ENCODE data around the gene TLCD3B. TPM values are rescaled to one million over a fixed set of nuclear protein-coding genes. Genes with fewer than 3 reads are reported as not detected.
A peak's percentile ranks its signal among the peaks of the same experiment; 100 is the strongest.

Gene TLCD3B
- total and polyA plus RNA-seq, 4 donors, result 0.05 to 0.65 TPM; not detected in 2

GRCh38 chr16:29988346-29989075, 42.6 kb downstream of the TLCD3B start:
- Histone ChIP-seq H3K4me1 (ENCODE audit: control insufficient read depth in 4 of 4, insufficient read depth in 4 of 4, low read length in 3 of 4) (no peaks in the 10 kb centered on the region), H3K9ac (ENCODE audit: low read depth in 1 of 2, low read length in 2 of 2) (no peak overlapping the region), H3K36me3 (ENCODE audit: control insufficient read depth in 4 of 4, insufficient read depth in 3 of 4, low read depth in 1 of 4, low read length in 3 of 4) (peaks cover 34 to 85% (median 46%) of the 10 kb centered on the region in 4 donors), H3K9me3 (ENCODE audit: control insufficient read depth in 4 of 4, low read length in 3 of 4) (no peaks in the 10 kb centered on the region), H3K27ac (ENCODE audit: low read depth in 1 of 2, low read length in 2 of 2) (no peak overlapping the region), H3K4me3 (ENCODE audit: low read depth in 1 of 3, low read length in 3 of 3) (no peak overlapping the region), H3K27me3 (ENCODE audit: control insufficient read depth in 4 of 4, insufficient read depth in 4 of 4, low read length in 3 of 4) (no peaks in the 10 kb centered on the region)
- TF ChIP-seq ATF3 (IDR thresholded peaks at IDR 0.05) (no peak), HNF4A (conservative IDR thresholded peaks at IDR 0.05) (peak in 1 of 2 donors; percentile 1), CTCF (IDR thresholded peaks at IDR 0.05; ENCODE audit: low read depth, low read length, missing input control) (no peak), FOXA1 (IDR thresholded peaks at IDR 0.05) (no peak), TAF1 (conservative IDR thresholded peaks at IDR 0.05) (no peak), GABPA (IDR thresholded peaks at IDR 0.05 in 1 of 2, conservative IDR thresholded peaks at IDR 0.05 in 1 of 2) (no peak), REST (IDR thresholded peaks at IDR 0.05) (no peak), JUND (IDR thresholded peaks at IDR 0.05) (no peak), NR2F2 (IDR thresholded peaks at IDR 0.05) (no peak)
- no peak for DNase-seq (ENCODE audit: low spot score)
- 86% methylated on average over 17 of the region's 17 CpGs for WGBS

GRCh38 chr16:29987371-29988085, 43.5 kb downstream of the TLCD3B start:
- Histone ChIP-seq H3K36me3 (ENCODE audit: control insufficient read depth in 4 of 4, insufficient read depth in 3 of 4, low read depth in 1 of 4, low read length in 3 of 4) (peaks cover 43 to 85% (median 49%) of the 10 kb centered on the region in 4 donors), H3K9me3 (ENCODE audit: control insufficient read depth in 4 of 4, low read length in 3 of 4) (no peaks in the 10 kb centered on the region), H3K4me1 (ENCODE audit: control insufficient read depth in 4 of 4, insufficient read depth in 4 of 4, low read length in 3 of 4) (no peaks in the 10 kb centered on the region), H3K27me3 (ENCODE audit: control insufficient read depth in 4 of 4, insufficient read depth in 4 of 4, low read length in 3 of 4) (no peaks in the 10 kb centered on the region), H3K9ac (ENCODE audit: low read depth in 1 of 2, low read length in 2 of 2) (no peak overlapping the region), H3K4me3 (ENCODE audit: low read depth in 1 of 3, low read length in 3 of 3) (no peak overlapping the region), H3K27ac (ENCODE audit: low read depth in 1 of 2, low read length in 2 of 2) (no peak overlapping the region)
- TF ChIP-seq CTCF (IDR thresholded peaks at IDR 0.05; ENCODE audit: low read depth, low read length, missing input control), result no peak
- WGBS, result 87% methylated on average over 35 of the region's 35 CpGs
- DNase-seq (ENCODE audit: low spot score), result no peak
